Mesenchymal stem cell (in vitro differentiated cells and primary cell): Measurements from ENCODE around the gene PPAN.

Experiments used
- DNase-seq: peaks from one replicate; pipeline ENCODE4 v3.0.0-alpha.2; 2013
- H2AFZ ChIP-seq: one replicate; pipeline ENCODE4 v1.6.1; 2013; ENCODE audit warnings: low read depth, mild to moderate bottlenecking, control low read depth, inconsistent platforms, low read length, moderate library complexity
- H2AK5ac ChIP-seq: 2 replicates; pipeline ENCODE4 v1.6.1; 2013; ENCODE audit warnings: low read length, moderate library complexity, mild to moderate bottlenecking, inconsistent platforms; ENCODE audit not compliant: severe bottlenecking
- H2BK120ac ChIP-seq: one replicate; pipeline ENCODE4 v1.6.1; 2013; ENCODE audit warnings: low read depth, mild to moderate bottlenecking, inconsistent platforms, low read length, moderate library complexity
- H2BK12ac ChIP-seq, 2 experiments: one replicate each; pipeline ENCODE4 v1.6.1; 2013; ENCODE audit warnings: inconsistent platforms in 2 of 2, low read length in 2 of 2, mild to moderate bottlenecking in 2 of 2, moderate library complexity in 2 of 2, control low read depth in 1 of 2
- H2BK15ac ChIP-seq: one replicate; pipeline ENCODE4 v1.6.1; 2013; ENCODE audit warnings: mild to moderate bottlenecking, low read depth, inconsistent platforms; ENCODE audit not compliant: poor library complexity, severe bottlenecking
- H2BK5ac ChIP-seq: 2 replicates; pipeline ENCODE4 v1.6.1; 2013; ENCODE audit warnings: low read depth, mild to moderate bottlenecking, low read length, control low read depth, inconsistent platforms; ENCODE audit not compliant: poor library complexity, severe bottlenecking
- H3K14ac ChIP-seq, 2 experiments: one replicate each; pipeline ENCODE4 v1.6.1; 2013; ENCODE audit warnings: inconsistent platforms in 2 of 2, low read length in 2 of 2, control low read depth in 1 of 2, mild to moderate bottlenecking in 1 of 2, moderate library complexity in 1 of 2
- H3K18ac ChIP-seq, 2 experiments: one replicate each; pipeline ENCODE4 v1.6.1; 2013; ENCODE audit warnings: inconsistent platforms in 2 of 2, low read length in 2 of 2, control low read depth in 1 of 2, low read depth in 1 of 2, mild to moderate bottlenecking in 1 of 2
- H3K23ac ChIP-seq, 2 experiments: one replicate each; pipeline ENCODE4 v1.6.1; 2013; ENCODE audit warnings: inconsistent platforms in 2 of 2, low read length in 2 of 2, mild to moderate bottlenecking in 2 of 2, moderate library complexity in 2 of 2, control low read depth in 1 of 2
- H3K27ac ChIP-seq: 2 replicates; pipeline ENCODE4 v1.5.1; 2013; ENCODE audit warnings: mild to moderate bottlenecking, moderate library complexity, low read length, control low read depth, inconsistent platforms; ENCODE audit not compliant: poor library complexity, severe bottlenecking
- H3K27me3 ChIP-seq, 2 experiments: 2 replicates each; pipeline versions ENCODE4 v1.6.1 to v1.7.0; 2013; ENCODE audit warnings: low read length in 2 of 2, mild to moderate bottlenecking in 2 of 2, moderate library complexity in 2 of 2, control low read depth in 1 of 2, inconsistent platforms in 1 of 2; ENCODE audit not compliant: control insufficient read depth in 1 of 2, insufficient read depth in 1 of 2
- H3K36me3 ChIP-seq, 2 experiments: 2 replicates each; pipeline versions ENCODE4 v1.6.1 to v1.7.0; 2013; ENCODE audit warnings: low read length in 2 of 2, control low read depth in 1 of 2, inconsistent platforms in 1 of 2, low read depth in 1 of 2, mild to moderate bottlenecking in 1 of 2; ENCODE audit not compliant: insufficient read depth in 2 of 2, control insufficient read depth in 1 of 2
- H3K4ac ChIP-seq, 2 experiments: one replicate each; pipeline ENCODE4 v1.6.1; 2013; ENCODE audit warnings: inconsistent platforms in 2 of 2, low read length in 2 of 2, mild to moderate bottlenecking in 2 of 2, moderate library complexity in 2 of 2, control low read depth in 1 of 2, low read depth in 1 of 2
- H3K4me1 ChIP-seq: 2 replicates; pipeline ENCODE4 v1.6.1; 2013; ENCODE audit warnings: low read depth, low read length, control low read depth; ENCODE audit not compliant: control insufficient read depth, insufficient read depth
- H3K4me2 ChIP-seq: 2 replicates; pipeline ENCODE4 v1.6.1; 2013; ENCODE audit warnings: low read length, mild to moderate bottlenecking, inconsistent platforms; ENCODE audit not compliant: poor library complexity, severe bottlenecking
- H3K4me3 ChIP-seq, 2 experiments: 2 replicates each; pipeline versions ENCODE4 v1.5.1 to v1.7.0; 2013; ENCODE audit warnings: low read length in 2 of 2, mild to moderate bottlenecking in 2 of 2, control low read depth in 1 of 2, low read depth in 1 of 2; ENCODE audit not compliant: insufficient read depth in 1 of 2
- H3K79me1 ChIP-seq: replicated peaks from 2 replicates; pipeline ENCODE4 v1.6.1; 2013; ENCODE audit warnings: mild to moderate bottlenecking, control low read depth, low read length, inconsistent platforms; ENCODE audit not compliant: poor library complexity, severe bottlenecking
- H3K9ac ChIP-seq: 2 replicates; pipeline ENCODE4 v1.7.0; 2013; ENCODE audit warnings: mild to moderate bottlenecking, low read length, moderate library complexity
- H3K9me3 ChIP-seq: 2 replicates; pipeline ENCODE4 v1.7.0; 2013; ENCODE audit warnings: mild to moderate bottlenecking, low read length; ENCODE audit not compliant: control insufficient read depth
- H4K8ac ChIP-seq: one replicate; pipeline ENCODE4 v1.6.1; 2013; ENCODE audit warnings: inconsistent platforms, mild to moderate bottlenecking, low read length, moderate library complexity
- H4K91ac ChIP-seq: one replicate; pipeline ENCODE4 v1.6.1; 2013; ENCODE audit warnings: mild to moderate bottlenecking, low read length, inconsistent platforms
- WGBS: methylation state at CpG from one replicate; pipeline ENCODE4 v1.1.7; 2013; ENCODE audit warnings: mixed read lengths; 5-methylcytosine and 5-hydroxymethylcytosine counted together

The PPAN gene

GRCh38 chr19:10085641-10086590 is 20.2 kb upstream of the PPAN start, which contains the start of gene SHFL:
SHFL (plus strand) TSS chr19:10086317; CDS start chr19:10086428, 111 bp downstream.
- peak within 1 kb of the TSS; percentile 89 to 98 for H3K18ac ChIP-seq
- peaks cover 4% of the 10 kb centered on the region for H3K79me1 ChIP-seq
- DNase-seq: peak; percentile 71
- 8% methylated on average over 28 of the region's 81 CpGs for WGBS
- peak within 1 kb of the TSS in 1 of 2 experiments; percentile 86 for H3K23ac ChIP-seq
- H2AFZ ChIP-seq: peak within 1 kb of the TSS; percentile 93
- peak within 1 kb of the TSS in 1 of 2 experiments; percentile 47 for H2BK12ac ChIP-seq
- peak within 1 kb of the TSS; percentile 93 to 95 for H3K4me3 ChIP-seq
- H3K9me3 ChIP-seq: no peaks in the 10 kb centered on the region
- H2BK120ac ChIP-seq: peak within 1 kb of the TSS; percentile 54
- H2BK15ac ChIP-seq: peak within 1 kb of the TSS; percentile 60
- peak within 1 kb of the TSS; percentile 62 to 83 for H3K14ac ChIP-seq
- peaks cover 9% of the 10 kb centered on the region for H3K4me1 ChIP-seq
- H3K4me2 ChIP-seq: peak within 1 kb of the TSS; percentile 72
- H2AK5ac ChIP-seq: peak within 1 kb of the TSS; percentile 7
- peak within 1 kb of the TSS; percentile 78 for H4K91ac ChIP-seq
- no peak within 1 kb of the TSS for H3K27ac ChIP-seq
- peaks cover 17 to 20% of the 10 kb centered on the region in 2 experiments for H3K36me3 ChIP-seq
- H3K4ac ChIP-seq: peak within 1 kb of the TSS; percentile 82 to 89
- no peak within 1 kb of the TSS for H2BK5ac ChIP-seq
- H4K8ac ChIP-seq: peak within 1 kb of the TSS; percentile 71
- peak within 1 kb of the TSS; percentile 95 for H3K9ac ChIP-seq
- no peaks in the 10 kb centered on the region for H3K27me3 ChIP-seq

GRCh38 chr19:10086591-10087192 is 19.5 kb upstream of the PPAN start:
- peak overlapping the region; percentile 60 for H2BK15ac ChIP-seq
- H3K36me3 ChIP-seq: peaks cover 25 to 26% of the 10 kb centered on the region in 2 experiments
- H3K14ac ChIP-seq: peak overlapping the region; percentile 62 to 68
- H3K4me2 ChIP-seq: peak overlapping the region; percentile 72
- H3K27ac ChIP-seq: no peak overlapping the region
- no peak overlapping the region for H3K23ac ChIP-seq
- peak overlapping the region in 1 of 2 experiments; percentile 47 for H2BK12ac ChIP-seq
- peaks cover 9% of the 10 kb centered on the region for H3K4me1 ChIP-seq
- H2BK120ac ChIP-seq: peak overlapping the region; percentile 54
- DNase-seq: no peak
- H3K4ac ChIP-seq: peak overlapping the region; percentile 82 to 89
- H3K4me3 ChIP-seq: peak overlapping the region; percentile 93 to 95
- H3K27me3 ChIP-seq: no peaks in the 10 kb centered on the region
- H3K79me1 ChIP-seq: peaks cover 4% of the 10 kb centered on the region
- H3K9me3 ChIP-seq: no peaks in the 10 kb centered on the region
- H2BK5ac ChIP-seq: no peak overlapping the region
- H2AFZ ChIP-seq: peak overlapping the region; percentile 66
- H3K9ac ChIP-seq: peak overlapping the region; percentile 95
- no peak overlapping the region for H2AK5ac ChIP-seq
- H4K8ac ChIP-seq: peak overlapping the region; percentile 71
- H3K18ac ChIP-seq: peak overlapping the region; percentile 89 to 98
- peak overlapping the region; percentile 78 for H4K91ac ChIP-seq
- 7% methylated on average over 30 of the region's 43 CpGs for WGBS

- Histone ChIP-seq H2BK120ac (no peak overlapping the region), H2AK5ac (no peak overlapping the region), H3K79me1 (peaks cover 4% of the 10 kb centered on the region), H3K4me3 (peak overlapping the region in 1 of 2 experiments; percentile 93), H2BK12ac (no peak overlapping the region), H4K91ac (no peak overlapping the region), H3K4me2 (peak overlapping the region; percentile 72), H3K27me3 (no peaks in the 10 kb centered on the region), H2AFZ (no peak overlapping the region), H3K14ac (no peak overlapping the region), H3K23ac (peak overlapping the region in 1 of 2 experiments; percentile 10), H2BK15ac (no peak overlapping the region), H3K9ac (peak overlapping the region; percentile 95), H3K9me3 (no peaks in the 10 kb centered on the region), H4K8ac (peak overlapping the region; percentile 19), H3K4me1 (peaks cover 9% of the 10 kb centered on the region), H3K27ac (no peak overlapping the region), H2BK5ac (no peak overlapping the region), H3K4ac (no peak overlapping the region), H3K18ac (no peak overlapping the region), H3K36me3 (peaks cover 33 to 34% of the 10 kb centered on the region in 2 experiments)
- DNase-seq: no peak
- WGBS: 83% methylated on average over 17 of the region's 18 CpGs
Observed at GRCh38 chr19:10087296-10088061, 18.7 kb upstream of the PPAN start.
